GM12878 (cell line): ENCODE results near the gene RALBP1. TPM values are rescaled to one million over a fixed set of nuclear protein-coding genes. Genes with fewer than 3 reads are reported as not detected.

Source experiments
- ATAC-seq: fragments of 200-7000 bp; cut with Tn5 transposase; 3 replicates; pipeline ENCODE4 v1.9.1; 2020; ENCODE audit warnings: mild to moderate bottlenecking, moderate library complexity
- BruUV-seq: library from RNA; stranded (reverse); fragments of 400-500 nt; replicated peaks from 2 replicates; lab custom pipeline; 2021; lab: Mats Ljungman, UMichigan
- CTCF ChIA-PET: fragments of 300-600 bp; sonication (Branson Sonifier 250); formaldehyde crosslinking; extraction: SDS; loops from one replicate; lab custom pipeline; 2021; ENCODE audit warnings: inconsistent platforms; lab: Yijun Ruan, JAX
- POLR2A ChIA-PET: fragments of 350-600 bp; formaldehyde crosslinking; extraction: SDS; loops from one replicate; lab custom pipeline; 2021; ENCODE audit warnings: inconsistent platforms; lab: Charles Lee
- RAD21 ChIA-PET: fragments of 300-600 bp; sonication (Branson Sonifier 250); formaldehyde crosslinking; loops from one replicate; lab custom pipeline; 2023; ENCODE audit warnings: antibody characterized with exemption; ENCODE audit not compliant: unreplicated experiment; lab: Charles Lee
- SMC1A ChIA-PET: fragments of 300-600 bp; sonication (Branson Sonifier 250); formaldehyde crosslinking; loops from one replicate; lab custom pipeline; 2023; ENCODE audit not compliant: unreplicated experiment, uncharacterized antibody; lab: Charles Lee
- DNase-seq: peaks from one replicate; pipeline ENCODE4 v3.0.0-alpha.2; 2011; ENCODE audit warnings: low read depth, low spot score
- FAIRE-seq: peaks from 3 replicates; lab custom pipeline; 2011; peaks lifted over from hg19 to GRCh38; lab: Jason Lieb, UNC
- H2AFZ ChIP-seq: 2 replicates; pipeline ENCODE4 v1.6.0; 2011; ENCODE audit warnings: low read depth, low read length, control low read depth; ENCODE audit not compliant: control insufficient read depth
- H3K27ac ChIP-seq: 2 replicates; pipeline ENCODE4 v1.5.1; 2011; ENCODE audit warnings: control low read depth; ENCODE audit not compliant: control insufficient read depth, insufficient read depth
- H3K27me3 ChIP-seq, 2 experiments: replicated peaks in 1 of 2; 2 replicates each; pipeline versions ENCODE4 v1.6.0 to v1.6.1; 2011; ENCODE audit warnings: low read length in 1 of 2; ENCODE audit not compliant: control insufficient read depth in 2 of 2, insufficient read depth in 2 of 2
- H3K36me3 ChIP-seq, 2 experiments: 2 replicates each; pipeline ENCODE4 v1.5.1; 2011; ENCODE audit warnings: low read length in 1 of 2; ENCODE audit not compliant: control insufficient read depth in 2 of 2, insufficient read depth in 2 of 2
- H3K4me1 ChIP-seq: 2 replicates; pipeline ENCODE4 v1.6.1; 2011; ENCODE audit warnings: mild to moderate bottlenecking, low read length, moderate library complexity, mixed read lengths; ENCODE audit not compliant: control insufficient read depth, insufficient read depth
- H3K4me2 ChIP-seq: 2 replicates; pipeline ENCODE4 v1.6.0; 2011; ENCODE audit warnings: control low read depth; ENCODE audit not compliant: control insufficient read depth, insufficient read depth
- H3K4me3 ChIP-seq: fragments of 200-600 bp; sonication (generic); 2 replicates; pipeline ENCODE4 v1.5.1; 2016
- H3K79me2 ChIP-seq: 2 replicates; pipeline ENCODE4 v1.6.0; 2011; ENCODE audit warnings: low read length; ENCODE audit not compliant: control insufficient read depth, insufficient read depth
- H3K9ac ChIP-seq: 2 replicates; pipeline ENCODE4 v1.8.0; 2011; ENCODE audit warnings: low read length, control low read depth, mixed read lengths; ENCODE audit not compliant: control insufficient read depth, insufficient read depth
- H3K9me3 ChIP-seq: replicated peaks from 3 replicates; pipeline ENCODE4 v1.5.1; 2011; ENCODE audit warnings: mild to moderate bottlenecking, low read length; ENCODE audit not compliant: control insufficient read depth, insufficient read depth
- H4K20me1 ChIP-seq: 2 replicates; pipeline ENCODE4 v1.6.0; 2011; ENCODE audit not compliant: control insufficient read depth, insufficient read depth
- ASH2L ChIP-seq: fragments of 300-600, 200-600 bp; sonication (generic); IDR thresholded peaks from 2 replicates; pipeline ENCODE4 v1.6.1; 2017; ENCODE audit warnings: low read depth, mild to moderate bottlenecking, borderline replicate concordance
- CEBPZ ChIP-seq: fragments of 150-350 bp; IDR thresholded peaks from 2 replicates; pipeline ENCODE4 v1.6.1; 2016; ENCODE audit warnings: low read depth, low read length
- CTCF ChIP-seq, 3 experiments: IDR thresholded peaks in 2 of 3; conservative IDR thresholded peaks in 1 of 3; 2 replicates each; pipeline ENCODE4 v1.5.1; 2011; ENCODE audit warnings: low read depth in 3 of 3, low read length in 3 of 3, mild to moderate bottlenecking in 3 of 3, control low read depth in 2 of 3, moderate library complexity in 2 of 3, inconsistent platforms in 1 of 3, mixed read lengths in 1 of 3; ENCODE audit not compliant: control insufficient read depth in 2 of 3, insufficient read depth in 1 of 3; ENCODE audit errors: extremely low read depth in 1 of 3
- CUX1 ChIP-seq: IDR thresholded peaks from 2 replicates; pipeline ENCODE4 v1.6.1; 2012; ENCODE audit warnings: improper control_type of control experiment, low read depth, low read length; ENCODE audit not compliant: insufficient replicate concordance
- IRF5 ChIP-seq: fragments of 450-650 bp; IDR thresholded peaks from 2 replicates; pipeline ENCODE4 v1.6.1; 2017; ENCODE audit warnings: borderline replicate concordance
- MEF2A ChIP-seq: IDR thresholded peaks from 2 replicates; pipeline ENCODE4 v1.6.1; 2011; ENCODE audit warnings: low read depth, mild to moderate bottlenecking, low read length, moderate library complexity; ENCODE audit not compliant: insufficient read depth
- MTA2 ChIP-seq: fragments of 450-650 bp; IDR thresholded peaks from 2 replicates; pipeline ENCODE4 v1.6.1; 2016; ENCODE audit warnings: low read depth, mild to moderate bottlenecking, moderate library complexity
- PAX5 ChIP-seq: IDR thresholded peaks from 2 replicates; pipeline ENCODE4 v1.6.1; 2011; ENCODE audit warnings: low read depth, low read length, borderline replicate concordance
- SIN3A ChIP-seq: IDR thresholded peaks from 2 replicates; pipeline ENCODE4 v1.6.1; 2012; ENCODE audit warnings: low read depth, low read length, improper control_type of control experiment
- SP1 ChIP-seq: IDR thresholded peaks from one replicate; pipeline ENCODE4 v1.6.1; 2011; ENCODE audit warnings: low read depth, low read length
- STAT1 ChIP-seq: fragments of 450-650 bp; conservative IDR thresholded peaks from 2 replicates; pipeline ENCODE4 v1.6.1; 2014; ENCODE audit warnings: antibody characterized with exemption, mild to moderate bottlenecking
- STAT3 ChIP-seq: IDR thresholded peaks from 2 replicates; pipeline ENCODE4 v1.6.1; 2011; ENCODE audit warnings: low read depth, low read length, improper control_type of control experiment
- SUZ12 ChIP-seq: fragments of 200-600 bp; sonication (generic); IDR thresholded peaks from one replicate; pipeline ENCODE4 v1.6.1; 2018; ENCODE audit warnings: antibody characterized with exemption, mild to moderate bottlenecking; ENCODE audit not compliant: unreplicated experiment
- WGBS: methylation state at CpG from one replicate; pipeline ENCODE4 v1.1.6; 2016; ENCODE audit warnings: low lambda C conversion rate; ENCODE audit not compliant: insufficient replicate concordance, insufficient coverage; ENCODE audit errors: missing lambda C conversion rate; 5-methylcytosine and 5-hydroxymethylcytosine counted together
- in situ Hi-C: fragments of 300-500 bp; cut with MboI; formaldehyde crosslinking; loops from 9 replicates; pipeline ENCODE4 v1.14.3; 2018; ENCODE audit warnings: mixed read lengths
- intact Hi-C: fragments of 100-400 bp; cut with micrococcal nuclease; formaldehyde crosslinking; loops from one replicate; pipeline ENCODE4 v1.14.2; 2022; ENCODE audit not compliant: unreplicated experiment
- polyA plus RNA-seq, 11 experiments: library from polyadenylated mRNA; depleted of rRNA in 4 of 11; unstranded in 6 of 11; stranded (reverse) in 5 of 11; fragments of >200 nt; fragmentation: Nextera tagmentation in 4 of 11; fragmentation: Illumina TruSeq in 1 of 11; extraction: Ambion mirVana in 4 of 11; extraction: Trizol in 1 of 11; gene quantifications; 1 replicate in 1 of 11; 2 replicates in 10 of 11; pipeline versions ENCODE4 v1.2.1 to v1.2.3, GENCODE V29; 2011 to 2016; ENCODE audit warnings: inconsistent platforms in 2 of 11, missing spikeins in 2 of 11, low read depth in 1 of 11
- total RNA-seq, 4 experiments: library from RNA; depleted of rRNA in 3 of 4; stranded (reverse); fragments of >200 nt in 3 of 4; fragmentation: Illumina TruSeq in 1 of 4; extraction: Trizol in 1 of 4; gene quantifications; 2 replicates each; pipeline versions ENCODE4 v1.2.1 to v1.2.3, GENCODE V29; 2013 to 2021

Gene RALBP1
- total and polyA plus RNA-seq, 10 of the 15 experiments (the other 5 are each of a cell fraction or from before 2014, with no cell fraction given), result 11.2 to 46.9 (median 41.8) TPM

- ChIA-PET POLR2A (no interaction called here), CTCF (no interaction called here), SMC1A (no interaction called here), RAD21 (no interaction called here)
- Histone ChIP-seq H3K36me3 (no peaks in the 10 kb centered on the region), H3K9ac (no peak overlapping the region), H3K27ac (no peak overlapping the region), H3K4me1 (no peaks in the 10 kb centered on the region), H3K4me2 (no peak overlapping the region), H4K20me1 (no peaks in the 10 kb centered on the region), H2AFZ (no peak overlapping the region), H3K79me2 (no peaks in the 10 kb centered on the region), H3K4me3 (no peak overlapping the region), H3K9me3 (peaks cover 3% of the 10 kb centered on the region), H3K27me3 (no peaks in the 10 kb centered on the region)
- 100% methylated on average over 2 of the region's 2 CpGs for WGBS
- ATAC-seq (no peak), DNase-seq (no peak), FAIRE-seq (no peak)
- in situ Hi-C loops (no loop called here), intact Hi-C loops (no loop called here)
- BruUV-seq, result no TSS peak
- TF ChIP-seq SP1 (no peak), CTCF (IDR thresholded peaks at IDR 0.05 in 2 of 3, conservative IDR thresholded peaks at IDR 0.05 in 1 of 3; ENCODE audit: control insufficient read depth in 2 of 3, extremely low read depth in 1 of 3, insufficient read depth in 1 of 3, low read depth in 3 of 3, low read length in 3 of 3) (no peak), CEBPZ (no peak), ASH2L (no peak), STAT3 (no peak), SIN3A (no peak), MTA2 (no peak), MEF2A (no peak), IRF5 (no peak), PAX5 (no peak), CUX1 (no peak), STAT1 (no peak), SUZ12 (no peak)
Measured at GRCh38 chr18:9466127-9466526, 9.2 kb upstream of the RALBP1 start.
